ENCODE data around the gene FARS2. TPM values are rescaled to one million over a fixed set of nuclear protein-coding genes. Genes with fewer than 3 reads are reported as not detected.

The FARS2 gene
- total and polyA plus RNA-seq, 4 donors: 9.2 to 31.4 (median 19.4) TPM

- no peak overlapping the region for H3K27ac ChIP-seq (ENCODE audit: low read depth in 1 of 2, low read length in 1 of 2)
- H3K4me1 ChIP-seq (ENCODE audit: control insufficient read depth in 5 of 5, insufficient read depth in 5 of 5, low read length in 5 of 5): peaks cover 0 to 1% (median 0%) of the 10 kb centered on the region in 5 donors
- 92 to 99% methylated on average over 3 of the region's 3 CpGs for WGBS, 2 donors
- TF ChIP-seq CTCF (IDR thresholded peaks at IDR 0.05; ENCODE audit: control extremely low read depth, extremely low read depth): no peak
- no peak overlapping the region for H3K4me3 ChIP-seq
- DNase-seq (no peak), ATAC-seq (ENCODE audit: insufficient read depth, low FRiP score) (no peak)
- H3K27me3 ChIP-seq (ENCODE audit: control insufficient read depth in 3 of 3, insufficient read depth in 3 of 3, low read length in 2 of 3): no peaks in the 10 kb centered on the region
- no peaks in the 10 kb centered on the region for H3K9me3 ChIP-seq (ENCODE audit: control insufficient read depth in 4 of 4, insufficient read depth in 3 of 4, low read length in 3 of 4)
- H3K9ac ChIP-seq (ENCODE audit: insufficient read depth in 1 of 2, low read length in 2 of 2): no peak overlapping the region
- no peaks in the 10 kb centered on the region for H3K36me3 ChIP-seq (ENCODE audit: control insufficient read depth in 4 of 4, insufficient read depth in 4 of 4, low read length in 4 of 4)
Measured at GRCh38 chr6:5333658-5334057, 72.3 kb downstream of the FARS2 start.

- Histone ChIP-seq H3K4me1 (ENCODE audit: control insufficient read depth in 5 of 5, insufficient read depth in 5 of 5, low read length in 5 of 5) (peaks cover 0 to 1% (median 0%) of the 10 kb centered on the region in 5 donors), H3K36me3 (ENCODE audit: control insufficient read depth in 4 of 4, insufficient read depth in 4 of 4, low read length in 4 of 4) (no peaks in the 10 kb centered on the region), H3K4me3 (no peak overlapping the region), H3K9me3 (ENCODE audit: control insufficient read depth in 4 of 4, insufficient read depth in 3 of 4, low read length in 3 of 4) (no peaks in the 10 kb centered on the region), H3K27ac (ENCODE audit: low read depth in 1 of 2, low read length in 1 of 2) (no peak overlapping the region), H3K27me3 (ENCODE audit: control insufficient read depth in 3 of 3, insufficient read depth in 3 of 3, low read length in 2 of 3) (no peaks in the 10 kb centered on the region), H3K9ac (ENCODE audit: insufficient read depth in 1 of 2, low read length in 2 of 2) (no peak overlapping the region)
- ATAC-seq (ENCODE audit: insufficient read depth, low FRiP score) (no peak), DNase-seq (peak in 2 of 3 donors; percentile 11 to 12)
- TF ChIP-seq CTCF (IDR thresholded peaks at IDR 0.05; ENCODE audit: control extremely low read depth, extremely low read depth): no peak
- 68 to 84% methylated on average over 1 of the region's 1 CpG for WGBS, 2 donors
Measured at GRCh38 chr6:5334341-5334740, 73.0 kb downstream of the FARS2 start.

GRCh38 chr6:5335020-5335419 lies 73.7 kb downstream of the FARS2 start:
- 49 to 53% methylated on average over 3 of the region's 3 CpGs for WGBS, 2 donors
- no peaks in the 10 kb centered on the region for H3K36me3 ChIP-seq (ENCODE audit: control insufficient read depth in 4 of 4, insufficient read depth in 4 of 4, low read length in 4 of 4)

More at GRCh38 chr6:5335020-5335419, 73.7 kb downstream of the FARS2 start:
- no peak for TF ChIP-seq CTCF (IDR thresholded peaks at IDR 0.05; ENCODE audit: control extremely low read depth, extremely low read depth)
- Histone ChIP-seq H3K4me3 (no peak overlapping the region), H3K9ac (ENCODE audit: insufficient read depth in 1 of 2, low read length in 2 of 2) (no peak overlapping the region), H3K9me3 (ENCODE audit: control insufficient read depth in 4 of 4, insufficient read depth in 3 of 4, low read length in 3 of 4) (no peaks in the 10 kb centered on the region), H3K4me1 (ENCODE audit: control insufficient read depth in 5 of 5, insufficient read depth in 5 of 5, low read length in 5 of 5) (peaks cover 0 to 4% (median 0%) of the 10 kb centered on the region in 5 donors), H3K27me3 (ENCODE audit: control insufficient read depth in 3 of 3, insufficient read depth in 3 of 3, low read length in 2 of 3) (no peaks in the 10 kb centered on the region), H3K27ac (ENCODE audit: low read depth in 1 of 2, low read length in 1 of 2) (no peak overlapping the region)
- no peak for ATAC-seq (ENCODE audit: insufficient read depth, low FRiP score)
- DNase-seq: no peak
